ENCODE results near the gene PNPLA8.

PNPLA8 gene

DNA sequence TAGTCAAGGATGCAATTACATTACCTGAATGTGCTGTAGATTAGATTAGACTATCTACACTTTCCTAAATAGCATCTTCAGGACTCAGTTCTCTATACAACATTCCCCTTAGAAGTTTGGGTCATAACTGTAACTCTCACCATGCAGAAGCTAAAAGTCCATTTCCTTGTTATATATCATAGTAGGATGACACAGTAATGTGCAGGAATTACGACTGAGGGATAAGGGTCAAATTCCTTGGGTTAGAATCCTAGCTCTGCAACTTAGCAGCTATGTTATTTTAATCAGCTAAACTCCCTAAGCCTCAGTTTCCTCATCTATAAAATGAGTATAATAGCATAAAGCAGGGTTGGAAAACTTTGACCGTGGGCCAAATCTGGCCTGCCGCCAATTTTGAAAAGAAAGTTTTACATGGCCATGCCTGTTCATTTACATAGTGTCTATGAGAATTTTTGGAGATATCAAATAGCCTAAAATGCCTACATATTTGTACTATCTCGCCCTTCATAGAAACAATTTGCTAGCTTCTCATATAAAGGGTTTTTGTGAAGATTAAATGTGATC lies 84.5 kb downstream of the PNPLA8 start:
- no peak for DNase-seq (ENCODE audit: low read depth)

GRCh38 chr7:108440613-108441012 lies 85.3 kb downstream of the PNPLA8 start:
- no peak for DNase-seq (ENCODE audit: low read depth)

- DNase-seq (ENCODE audit: low read depth) = no peak
Observed at GRCh38 chr7:108436906-108437305, 89.0 kb downstream of the PNPLA8 start.

DNA sequence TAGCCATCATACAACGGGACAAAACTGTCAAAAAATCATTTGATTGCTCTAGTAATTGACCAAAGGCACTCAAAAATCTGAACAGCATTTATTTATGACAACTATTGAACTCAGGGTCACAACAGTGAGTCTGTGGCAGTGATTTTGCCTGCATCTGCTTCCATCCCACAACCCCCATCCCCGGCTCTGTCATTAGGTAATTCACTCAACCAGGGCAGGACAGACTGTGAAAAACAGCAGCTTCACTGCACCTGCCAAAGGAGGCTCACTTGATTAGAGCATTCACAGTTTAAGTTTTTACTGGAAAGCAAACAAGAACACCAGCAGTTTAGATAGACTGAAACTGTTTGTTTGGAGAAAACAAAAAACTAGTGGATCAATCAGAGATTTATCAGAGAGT lies 91.9 kb downstream of the PNPLA8 start:
- no peak for DNase-seq (ENCODE audit: low read depth)

- no peak for DNase-seq (ENCODE audit: low read depth)
Observed at GRCh38 chr7:108431099-108431498, 94.8 kb downstream of the PNPLA8 start.

DNA sequence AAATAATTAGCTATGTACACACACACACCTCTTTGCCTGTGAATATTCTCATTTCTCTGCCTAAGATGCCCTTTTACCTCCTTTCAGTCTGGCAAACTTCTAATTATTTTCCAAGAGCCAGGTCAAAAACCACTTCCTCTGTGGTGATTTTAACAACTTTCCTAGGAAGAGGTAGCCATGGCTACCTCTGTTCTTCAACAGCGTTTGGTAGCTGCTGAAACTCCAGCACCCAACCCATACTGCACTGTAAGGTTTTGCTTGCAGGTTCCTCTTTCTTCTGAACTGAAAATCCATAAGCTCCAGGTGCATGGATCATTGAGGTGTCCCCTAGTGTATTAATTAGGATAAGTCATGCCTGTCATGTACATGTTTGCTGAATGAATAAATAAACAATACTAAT lies 95.3 kb downstream of the PNPLA8 start:
- DNase-seq (ENCODE audit: low read depth) = no peak

- DNase-seq (ENCODE audit: low read depth) = no peak
Observed at GRCh38 chr7:108427766-108428165, 98.2 kb downstream of the PNPLA8 start.

GRCh38 chr7:108425714-108426275 lies 100.1 kb downstream of the PNPLA8 start:
- no peak for DNase-seq (ENCODE audit: low read depth)

GRCh38 chr7:108424013-108424412 lies 101.9 kb downstream of the PNPLA8 start:
- DNase-seq (ENCODE audit: low read depth) = no peak

- no peak for DNase-seq (ENCODE audit: low read depth)
Observed at GRCh38 chr7:108423089-108423989, 102.6 kb downstream of the PNPLA8 start.

- DNase-seq (ENCODE audit: low read depth) = no peak
Observed at GRCh38 chr7:108421720-108422331, 104.1 kb downstream of the PNPLA8 start.
